HG03354 (cell line): Measurements from ENCODE around the gene FAM240B.

Source experiments
- ATAC-seq: cut with Tn5 transposase; IDR thresholded peaks from one replicate; pipeline ENCODE4 v1.9.1; 2021; ENCODE audit warnings: mild to moderate bottlenecking; ENCODE audit not compliant: unreplicated experiment, poor library complexity, severe bottlenecking

FAM240B gene

GRCh38 chr9:38706493-38706892 is 13.4 kb downstream of the FAM240B start:
- no peak for ATAC-seq

- no peak for ATAC-seq
Measured at GRCh38 chr9:38705917-38706316, 14.0 kb downstream of the FAM240B start.

- ATAC-seq, result no peak
Measured at GRCh38 chr9:38700695-38701094, 19.2 kb downstream of the FAM240B start.

DNA sequence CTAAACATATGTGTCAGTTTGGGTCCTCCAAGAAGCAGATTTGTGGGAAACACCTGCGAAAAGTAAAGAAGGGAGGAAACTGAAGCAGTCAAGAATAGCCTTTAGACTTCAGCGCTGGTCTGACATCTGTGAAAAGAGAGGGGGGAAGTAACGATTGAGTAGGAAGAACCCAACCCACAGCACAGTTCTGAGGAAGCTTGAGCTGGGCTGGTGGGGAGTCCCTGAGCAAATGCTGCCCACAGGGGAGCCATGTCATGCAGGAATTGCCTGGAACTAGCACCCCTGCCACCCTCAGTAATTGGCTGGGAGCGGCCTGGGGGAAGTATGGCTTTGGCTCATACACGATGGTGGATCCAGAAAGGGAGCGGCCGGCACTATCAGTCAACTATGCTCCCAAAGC is 20.6 kb downstream of the FAM240B start:
- no peak for ATAC-seq

DNA sequence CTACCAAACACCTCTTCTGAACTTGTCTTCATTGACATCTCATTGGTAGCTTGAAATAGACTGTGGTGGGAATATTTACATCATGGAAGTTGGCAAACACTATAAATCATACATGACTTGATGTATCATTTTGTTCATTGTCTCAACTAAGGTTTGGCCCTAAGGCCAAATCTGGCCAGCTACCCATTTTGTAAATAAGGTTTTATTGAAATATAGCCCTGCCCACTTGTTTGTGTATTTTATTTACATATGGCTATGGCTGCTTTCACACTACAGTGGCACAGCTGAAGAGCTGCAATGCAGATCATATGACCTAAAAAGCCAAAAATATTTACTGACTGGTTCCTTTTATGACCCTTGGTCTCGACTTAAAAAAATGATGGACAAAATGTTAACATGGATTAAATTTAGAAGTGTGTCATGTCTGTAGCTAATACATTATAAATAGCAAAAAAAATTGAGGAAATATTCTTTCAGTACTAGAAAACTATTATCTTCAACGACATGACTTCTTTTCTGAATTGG is 22.1 kb downstream of the FAM240B start:
- ATAC-seq, result no peak

- no peak for ATAC-seq
Measured at GRCh38 chr9:38696999-38697398, 22.9 kb downstream of the FAM240B start.

DNA sequence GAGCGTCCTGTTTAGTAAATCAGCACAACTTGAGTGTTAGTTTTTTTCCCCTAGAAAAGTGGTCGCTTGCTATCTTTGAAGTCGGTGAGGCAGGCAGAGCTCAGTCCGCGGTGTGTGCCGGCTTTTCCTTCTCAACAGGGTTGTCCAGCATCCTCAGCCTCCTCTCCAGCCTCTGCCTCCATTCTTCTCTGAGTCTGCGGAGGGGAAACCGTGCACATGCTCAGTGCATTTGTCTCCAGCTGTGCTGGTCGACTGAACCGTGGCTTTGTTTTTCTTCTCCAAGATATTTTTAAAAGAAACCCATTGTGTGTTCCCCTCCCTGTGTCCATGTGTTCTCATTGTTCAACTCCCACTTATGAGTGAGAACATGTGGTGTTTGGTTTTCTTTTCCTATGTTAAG is 25.3 kb downstream of the FAM240B start:
- ATAC-seq, result no peak

DNA sequence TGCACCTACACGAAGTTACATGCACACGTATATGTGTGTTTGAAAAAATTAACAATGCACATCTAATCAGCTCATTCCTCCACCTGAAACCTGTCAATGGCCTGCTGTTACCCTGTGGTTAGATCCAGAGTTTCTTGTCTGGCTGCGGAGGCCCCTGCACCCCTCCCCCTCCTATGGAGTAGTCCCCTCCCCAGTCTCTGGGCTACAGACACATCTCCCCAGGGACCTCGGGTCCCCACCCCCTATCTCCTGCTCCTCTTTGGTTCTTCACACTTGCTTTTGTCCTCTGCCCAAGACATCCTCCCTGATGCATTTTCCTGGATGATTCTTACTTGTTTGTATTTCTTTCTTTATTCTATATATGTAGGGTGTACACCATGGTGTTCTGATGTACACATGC is 27.2 kb downstream of the FAM240B start:
- ATAC-seq, result no peak

GRCh38 chr9:38690574-38690973 is 29.4 kb downstream of the FAM240B start:
- no peak for ATAC-seq

- ATAC-seq, result no peak
Measured at GRCh38 chr9:38689678-38690077, 30.3 kb downstream of the FAM240B start.

- ATAC-seq, result no peak
Measured at GRCh38 chr9:38687992-38688391, 31.9 kb downstream of the FAM240B start.

- no peak for ATAC-seq
Measured at GRCh38 chr9:38687389-38687842, 32.5 kb downstream of the FAM240B start.

GRCh38 chr9:38686933-38687332 is 33.0 kb downstream of the FAM240B start:
- ATAC-seq, result no peak

- no peak for ATAC-seq
Measured at GRCh38 chr9:38685535-38685934, 34.4 kb downstream of the FAM240B start.

- ATAC-seq, result no peak
Measured at GRCh38 chr9:38683336-38683735, 36.6 kb downstream of the FAM240B start.

DNA sequence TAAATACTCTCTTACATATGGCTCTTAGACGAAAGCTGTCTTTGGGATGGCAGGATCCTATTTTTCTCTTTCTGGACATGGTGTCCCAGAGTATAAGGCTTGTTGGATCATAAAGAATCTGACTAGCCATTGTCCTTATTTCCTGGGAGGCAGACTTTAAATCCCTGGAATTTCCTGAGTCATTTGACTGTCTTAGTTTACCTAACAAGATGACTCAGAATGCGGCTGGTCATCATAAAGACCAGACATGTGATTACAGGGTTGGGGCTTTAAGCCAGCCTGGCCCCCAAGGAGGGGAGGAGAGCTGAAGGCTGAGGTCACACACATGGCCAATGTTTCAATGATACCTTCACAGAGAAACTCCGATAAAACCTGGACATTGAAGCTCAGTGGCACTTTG is 37.2 kb downstream of the FAM240B start:
- no peak for ATAC-seq

DNA sequence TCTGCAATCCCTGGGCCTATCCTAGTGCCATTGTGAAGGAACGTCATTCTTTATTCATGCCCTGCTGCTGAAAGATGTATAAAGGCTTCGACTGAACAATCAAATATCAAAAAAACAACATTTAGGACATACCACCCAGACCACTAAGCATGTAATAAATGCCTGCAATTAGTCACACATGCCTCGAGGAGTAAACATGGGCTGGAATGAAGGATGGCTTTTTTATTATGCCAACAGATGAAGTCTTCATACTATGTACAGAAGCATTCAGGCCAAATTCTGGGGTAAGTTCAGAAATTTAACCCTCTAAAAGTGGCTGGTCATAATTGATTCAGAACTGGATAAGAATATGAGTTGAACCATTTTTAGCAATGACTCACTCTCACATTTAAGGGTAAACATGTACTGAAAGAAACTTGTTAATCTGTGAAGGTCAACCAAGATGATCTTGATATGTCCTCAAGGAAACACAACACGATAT is 38.1 kb downstream of the FAM240B start:
- ATAC-seq, result no peak

- no peak for ATAC-seq
Measured at GRCh38 chr9:38680837-38681445, 39.0 kb downstream of the FAM240B start.

GRCh38 chr9:38677660-38678303 is 42.2 kb downstream of the FAM240B start:
- no peak for ATAC-seq

GRCh38 chr9:38675831-38676230 is 44.1 kb downstream of the FAM240B start:
- no peak for ATAC-seq

DNA sequence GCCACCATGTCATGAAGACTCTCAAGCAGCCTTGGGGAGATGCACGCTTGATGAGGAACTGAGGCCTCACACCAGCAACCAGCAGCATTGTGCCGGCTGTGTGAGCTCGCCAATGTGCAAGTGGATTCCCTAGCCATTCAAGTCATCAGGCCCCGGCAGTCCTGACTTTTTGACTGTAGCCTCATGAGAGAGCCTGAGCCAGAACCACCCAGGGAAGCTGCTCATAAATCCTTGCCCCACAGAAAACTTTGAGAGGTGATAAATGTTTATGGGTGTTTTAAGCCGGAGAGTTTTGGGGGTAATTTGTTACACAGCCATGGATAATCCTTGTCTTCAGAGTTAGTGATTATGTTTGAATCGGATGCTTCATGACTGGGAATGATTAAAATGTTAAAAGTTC is 44.7 kb downstream of the FAM240B start:
- ATAC-seq, result no peak
